ENCODE data around the gene GJB1. TPM values are rescaled to one million over a fixed set of nuclear protein-coding genes. Genes with fewer than 3 reads are reported as not detected.
A peak's percentile ranks its signal among the peaks of the same experiment; 100 is the strongest.

Gene GJB1
- total RNA-seq, 3 donors from 2014 or later: not detected

- Mint-ChIP-seq H3K4me3 (peak overlapping the region; percentile 82), H3K9me3 (no peaks in the 10 kb centered on the region), H3K27me3 (ENCODE audit: low read depth) (no peaks in the 10 kb centered on the region), H3K36me3 (ENCODE audit: insufficient read depth) (peaks cover under 1% of the 10 kb centered on the region), H3K4me1 (ENCODE audit: low read depth) (peaks cover 28% of the 10 kb centered on the region)
- peak; percentile 74 to 82 for ATAC-seq
- DNase-seq: no peak
Observed at GRCh38 chrX:71195964-71196649, 26.9 kb upstream of the GJB1 start.

- DNase-seq: no peak
- peak; percentile 75 to 78 for ATAC-seq
Observed at GRCh38 chrX:71198066-71198465, 25.0 kb upstream of the GJB1 start.

GRCh38 chrX:71199252-71200008, 23.6 kb upstream of the GJB1 start:
- Mint-ChIP-seq H3K4me3 (peak overlapping the region; percentile 19), H3K4me1 (ENCODE audit: low read depth) (peaks cover 16% of the 10 kb centered on the region), H3K36me3 (ENCODE audit: insufficient read depth) (no peaks in the 10 kb centered on the region), H3K9me3 (no peaks in the 10 kb centered on the region), H3K27me3 (ENCODE audit: low read depth) (no peaks in the 10 kb centered on the region)
- ATAC-seq (no peak), DNase-seq (no peak)

More at GRCh38 chrX:71198066-71198465, 25.0 kb upstream of the GJB1 start:
- H3K4me3 Mint-ChIP-seq: peak overlapping the region; percentile 89
- no peaks in the 10 kb centered on the region for H3K36me3 Mint-ChIP-seq (ENCODE audit: insufficient read depth)
- peaks cover 20% of the 10 kb centered on the region for H3K4me1 Mint-ChIP-seq (ENCODE audit: low read depth)
- H3K27me3 Mint-ChIP-seq (ENCODE audit: low read depth): no peaks in the 10 kb centered on the region
- H3K9me3 Mint-ChIP-seq: no peaks in the 10 kb centered on the region

GRCh38 chrX:71210816-71211215, 12.2 kb upstream of the GJB1 start:
- no peak for ATAC-seq
- no peak for DNase-seq
- Mint-ChIP-seq H3K27me3 (ENCODE audit: low read depth) (peaks cover 3% of the 10 kb centered on the region), H3K4me3 (no peak overlapping the region), H3K4me1 (ENCODE audit: low read depth) (no peaks in the 10 kb centered on the region), H3K36me3 (ENCODE audit: insufficient read depth) (no peaks in the 10 kb centered on the region), H3K9me3 (no peaks in the 10 kb centered on the region)

- peaks cover 3% of the 10 kb centered on the region for H3K27me3 Mint-ChIP-seq (ENCODE audit: low read depth)
- H3K36me3 Mint-ChIP-seq (ENCODE audit: insufficient read depth): no peaks in the 10 kb centered on the region
- no peak for ATAC-seq
- no peak overlapping the region for H3K4me3 Mint-ChIP-seq
- H3K4me1 Mint-ChIP-seq (ENCODE audit: low read depth): no peaks in the 10 kb centered on the region
- H3K9me3 Mint-ChIP-seq: no peaks in the 10 kb centered on the region
- no peak for DNase-seq
Observed at GRCh38 chrX:71212536-71212935, 10.5 kb upstream of the GJB1 start.

- no peaks in the 10 kb centered on the region for H3K36me3 Mint-ChIP-seq (ENCODE audit: insufficient read depth)
- H3K9me3 Mint-ChIP-seq: no peaks in the 10 kb centered on the region
- peaks cover 3% of the 10 kb centered on the region for H3K27me3 Mint-ChIP-seq (ENCODE audit: low read depth)
- no peaks in the 10 kb centered on the region for H3K4me1 Mint-ChIP-seq (ENCODE audit: low read depth)
- ATAC-seq: no peak
- H3K4me3 Mint-ChIP-seq: no peak overlapping the region
- DNase-seq: no peak
Observed at GRCh38 chrX:71214152-71214551, 8.9 kb upstream of the GJB1 start.

- ATAC-seq (no peak), DNase-seq (no peak)
- H3K36me3 Mint-ChIP-seq (ENCODE audit: insufficient read depth): no peaks in the 10 kb centered on the region
- no peaks in the 10 kb centered on the region for H3K9me3 Mint-ChIP-seq
- H3K4me3 Mint-ChIP-seq: no peak overlapping the region
- H3K27me3 Mint-ChIP-seq (ENCODE audit: low read depth): peaks cover 3% of the 10 kb centered on the region
- no peaks in the 10 kb centered on the region for H3K4me1 Mint-ChIP-seq (ENCODE audit: low read depth)
Observed at GRCh38 chrX:71214604-71215337, 8.3 kb upstream of the GJB1 start.

- Mint-ChIP-seq H3K36me3 (ENCODE audit: insufficient read depth) (no peaks in the 10 kb centered on the region), H3K9me3 (no peaks in the 10 kb centered on the region), H3K4me1 (ENCODE audit: low read depth) (no peaks in the 10 kb centered on the region), H3K27me3 (ENCODE audit: low read depth) (peaks cover 3% of the 10 kb centered on the region), H3K4me3 (no peak overlapping the region)
- DNase-seq: no peak
- ATAC-seq: no peak
Observed at GRCh38 chrX:71215338-71215912, 7.6 kb upstream of the GJB1 start.

GRCh38 chrX:71216485-71216884, 6.5 kb upstream of the GJB1 start:
- peaks cover 3% of the 10 kb centered on the region for H3K27me3 Mint-ChIP-seq (ENCODE audit: low read depth)
- H3K36me3 Mint-ChIP-seq (ENCODE audit: insufficient read depth): no peaks in the 10 kb centered on the region
- no peak overlapping the region for H3K4me3 Mint-ChIP-seq
- DNase-seq: no peak
- ATAC-seq: no peak
- H3K4me1 Mint-ChIP-seq (ENCODE audit: low read depth): no peaks in the 10 kb centered on the region
- H3K9me3 Mint-ChIP-seq: no peaks in the 10 kb centered on the region

- ATAC-seq: no peak
- Mint-ChIP-seq H3K9me3 (no peaks in the 10 kb centered on the region), H3K36me3 (ENCODE audit: insufficient read depth) (no peaks in the 10 kb centered on the region), H3K27me3 (ENCODE audit: low read depth) (peaks cover 3% of the 10 kb centered on the region), H3K4me3 (no peak overlapping the region), H3K4me1 (ENCODE audit: low read depth) (no peaks in the 10 kb centered on the region)
- DNase-seq: no peak
Observed at GRCh38 chrX:71217298-71217697, 5.7 kb upstream of the GJB1 start.

- no peak for ATAC-seq
- no peaks in the 10 kb centered on the region for H3K27me3 Mint-ChIP-seq (ENCODE audit: low read depth)
Observed at GRCh38 chrX:71221145-71221544, 1.9 kb upstream of the GJB1 start.

GRCh38 chrX:71224098-71224708, 1.2 kb downstream of the GJB1 start:
- ATAC-seq: no peak
- no peaks in the 10 kb centered on the region for H3K4me1 Mint-ChIP-seq (ENCODE audit: low read depth)

More at GRCh38 chrX:71221145-71221544, 1.9 kb upstream of the GJB1 start:
- H3K36me3 Mint-ChIP-seq (ENCODE audit: insufficient read depth): no peaks in the 10 kb centered on the region
- no peaks in the 10 kb centered on the region for H3K4me1 Mint-ChIP-seq (ENCODE audit: low read depth)
- H3K9me3 Mint-ChIP-seq: no peaks in the 10 kb centered on the region
- no peak overlapping the region for H3K4me3 Mint-ChIP-seq
- no peak for DNase-seq

GRCh38 chrX:71225009-71225408, 2.0 kb downstream of the GJB1 start:
- no peaks in the 10 kb centered on the region for H3K4me1 Mint-ChIP-seq (ENCODE audit: low read depth)
- no peak overlapping the region for H3K4me3 Mint-ChIP-seq
- no peaks in the 10 kb centered on the region for H3K36me3 Mint-ChIP-seq (ENCODE audit: insufficient read depth)
- ATAC-seq (no peak), DNase-seq (no peak)
- no peaks in the 10 kb centered on the region for H3K27me3 Mint-ChIP-seq (ENCODE audit: low read depth)
- H3K9me3 Mint-ChIP-seq: no peaks in the 10 kb centered on the region

More at GRCh38 chrX:71224098-71224708, 1.2 kb downstream of the GJB1 start:
- Mint-ChIP-seq H3K27me3 (ENCODE audit: low read depth) (no peaks in the 10 kb centered on the region), H3K9me3 (no peaks in the 10 kb centered on the region), H3K4me3 (no peak overlapping the region), H3K36me3 (ENCODE audit: insufficient read depth) (no peaks in the 10 kb centered on the region)
- DNase-seq: no peak

- Mint-ChIP-seq H3K36me3 (ENCODE audit: insufficient read depth) (no peaks in the 10 kb centered on the region), H3K9me3 (no peaks in the 10 kb centered on the region), H3K4me1 (ENCODE audit: low read depth) (no peaks in the 10 kb centered on the region), H3K27me3 (ENCODE audit: low read depth) (no peaks in the 10 kb centered on the region), H3K4me3 (no peak overlapping the region)
- no peak for DNase-seq
- no peak for ATAC-seq
Observed at GRCh38 chrX:71225676-71226075, 2.7 kb downstream of the GJB1 start.
